Loucy (cell line): ENCODE data around the gene MTHFR.

Source experiments
- H2AFZ ChIP-seq: fragments of 200-600 bp; sonication (generic); 2 replicates; pipeline ENCODE4 v1.6.0; 2016; ENCODE audit warnings: antibody characterized with exemption, mild to moderate bottlenecking, low read length, moderate library complexity
- H3F3A ChIP-seq: fragments of 200-600 bp; 2 replicates; pipeline ENCODE4 v1.6.0; 2016; ENCODE audit warnings: antibody characterized with exemption, low read depth, mild to moderate bottlenecking
- H3K27me3 ChIP-seq: fragments of 200-600 bp; sonication (generic); 2 replicates; pipeline ENCODE4 v1.6.1; 2014; ENCODE audit warnings: low read length, mild to moderate bottlenecking; ENCODE audit not compliant: insufficient read depth, poor library complexity, severe bottlenecking
- H3K36me3 ChIP-seq: fragments of 200-600 bp; sonication (generic); 2 replicates; pipeline ENCODE4 v1.6.1; 2016; ENCODE audit warnings: low read length; ENCODE audit not compliant: insufficient read depth
- H3K4me1 ChIP-seq: fragments of 200-600 bp; sonication (generic); 2 replicates; pipeline ENCODE4 v1.5.1; 2014; ENCODE audit warnings: low read length, mild to moderate bottlenecking; ENCODE audit not compliant: insufficient read depth, poor library complexity, severe bottlenecking
- H3K4me2 ChIP-seq: fragments of 200-600 bp; sonication (generic); 2 replicates; pipeline ENCODE4 v1.6.0; 2014; ENCODE audit warnings: antibody characterized with exemption, low read length, low read depth, mild to moderate bottlenecking; ENCODE audit not compliant: poor library complexity, severe bottlenecking
- H3K4me3 ChIP-seq: fragments of 200-600 bp; sonication (generic); 2 replicates; pipeline ENCODE4 v1.5.1; 2014; ENCODE audit warnings: low read length, mild to moderate bottlenecking, mixed read lengths; ENCODE audit not compliant: poor library complexity, severe bottlenecking
- H3K79me2 ChIP-seq: fragments of 200-600 bp; sonication (generic); 2 replicates; pipeline ENCODE4 v1.6.1; 2014; ENCODE audit warnings: low read length; ENCODE audit not compliant: insufficient read depth
- H3K9ac ChIP-seq: fragments of 200-600 bp; sonication (generic); 2 replicates; pipeline ENCODE4 v1.6.0; 2014; ENCODE audit warnings: mild to moderate bottlenecking, low read depth, low read length, moderate library complexity; ENCODE audit not compliant: poor library complexity, severe bottlenecking
- H3K9me2 ChIP-seq: fragments of 200-600 bp; sonication (generic); replicated peaks from 2 replicates; pipeline ENCODE4 v1.6.1; 2016; ENCODE audit warnings: low read depth, low read length, mixed read lengths
- H3K9me3 ChIP-seq: fragments of 200-600 bp; sonication (generic); 2 replicates; pipeline ENCODE4 v1.6.1; 2014; ENCODE audit warnings: mild to moderate bottlenecking, antibody characterized with exemption, low read length, low read depth; ENCODE audit not compliant: insufficient read depth
- H4K20me1 ChIP-seq: fragments of 200-600 bp; sonication (generic); 2 replicates; pipeline ENCODE4 v1.6.0; 2014; ENCODE audit warnings: antibody characterized with exemption, low read length, mild to moderate bottlenecking; ENCODE audit not compliant: insufficient read depth, poor library complexity, severe bottlenecking
- CTCF ChIP-seq: fragments of 200-600 bp; sonication (generic); conservative IDR thresholded peaks from 2 replicates; pipeline ENCODE4 v1.5.1; 2014; ENCODE audit warnings: mild to moderate bottlenecking, antibody characterized with exemption, low read length
- EZH2phosphoT487 ChIP-seq: fragments of 200-600 bp; IDR thresholded peaks from 2 replicates; pipeline ENCODE4 v1.6.1; 2018; ENCODE audit warnings: antibody characterized with exemption, mild to moderate bottlenecking, moderate library complexity, borderline replicate concordance

Gene MTHFR

GRCh38 chr1:11757047-11757446 is 48.7 kb downstream of the MTHFR start:
- Histone ChIP-seq H3K36me3 (no peaks in the 10 kb centered on the region), H3K27me3 (no peaks in the 10 kb centered on the region), H3K79me2 (no peaks in the 10 kb centered on the region), H3K4me1 (no peaks in the 10 kb centered on the region), H4K20me1 (no peaks in the 10 kb centered on the region), H2AFZ (no peak overlapping the region), H3K4me2 (no peak overlapping the region), H3F3A (no peaks in the 10 kb centered on the region), H3K4me3 (no peak overlapping the region), H3K9me2 (no peaks in the 10 kb centered on the region), H3K9me3 (no peaks in the 10 kb centered on the region), H3K9ac (no peak overlapping the region)
- no peak for TF ChIP-seq CTCF

- TF ChIP-seq EZH2phosphoT487 (no peak), CTCF (no peak)
- H3K4me3 ChIP-seq = no peak overlapping the region
- no peaks in the 10 kb centered on the region for H3F3A ChIP-seq
- H3K4me2 ChIP-seq = no peak overlapping the region
- no peaks in the 10 kb centered on the region for H4K20me1 ChIP-seq
- H3K9me3 ChIP-seq = no peaks in the 10 kb centered on the region
- no peaks in the 10 kb centered on the region for H3K27me3 ChIP-seq
- peaks cover 4% of the 10 kb centered on the region for H3K4me1 ChIP-seq
- H3K9me2 ChIP-seq = no peaks in the 10 kb centered on the region
- H3K79me2 ChIP-seq = no peaks in the 10 kb centered on the region
- no peaks in the 10 kb centered on the region for H3K36me3 ChIP-seq
- H2AFZ ChIP-seq = no peak overlapping the region
- no peak overlapping the region for H3K9ac ChIP-seq
Measured at GRCh38 chr1:11753555-11754208, 52.1 kb downstream of the MTHFR start.

- H3K9me2 ChIP-seq = no peaks in the 10 kb centered on the region
- peaks cover 7% of the 10 kb centered on the region for H3K4me1 ChIP-seq
- H3F3A ChIP-seq = no peaks in the 10 kb centered on the region
- H4K20me1 ChIP-seq = no peaks in the 10 kb centered on the region
- H3K79me2 ChIP-seq = no peaks in the 10 kb centered on the region
- no peaks in the 10 kb centered on the region for H3K36me3 ChIP-seq
- no peak for TF ChIP-seq CTCF
- TF ChIP-seq EZH2phosphoT487 = no peak
- no peaks in the 10 kb centered on the region for H3K27me3 ChIP-seq
- no peak overlapping the region for H3K4me2 ChIP-seq
- no peaks in the 10 kb centered on the region for H3K9me3 ChIP-seq
- H2AFZ ChIP-seq = no peak overlapping the region
- no peak overlapping the region for H3K4me3 ChIP-seq
- H3K9ac ChIP-seq = no peak overlapping the region
Measured at GRCh38 chr1:11752359-11753088, 53.2 kb downstream of the MTHFR start.
